Endothelial cell of umbilical vein (primary cell): ENCODE measurements around the gene SMIM14. TPM values are rescaled to one million over a fixed set of nuclear protein-coding genes. Genes with fewer than 3 reads are reported as not detected.
"Not testable (repeated sequence)": the region's sequence is repeated elsewhere in the genome, so short reads cannot be mapped to it uniquely, and the experiment has no call there.

ENCODE experiments used
- BruUV-seq: library from RNA; stranded (reverse); fragments of 400-500 nt; replicated peaks from 2 replicates; lab custom pipeline; 2021; lab: Mats Ljungman, UMichigan
- CTCF ChIA-PET: fragments of 300-600, 350-600 bp; sonication (Branson Sonifier 250); formaldehyde crosslinking; loops from one replicate; lab custom pipeline; 2021; ENCODE audit warnings: antibody characterized with exemption, inconsistent platforms; lab: Charles Lee
- POLR2A ChIA-PET: fragments of 300-600, 350-600 bp; sonication (Branson Sonifier 250); formaldehyde crosslinking; loops from one replicate; lab custom pipeline; 2021; ENCODE audit warnings: antibody characterized with exemption, inconsistent platforms; lab: Charles Lee
- DNase-seq: peaks from one replicate; pipeline ENCODE4 v3.0.0-alpha.2; 2011; ENCODE audit warnings: low read depth, low spot score
- FAIRE-seq: peaks from 2 replicates; lab custom pipeline; 2011; peaks lifted over from hg19 to GRCh38; lab: Jason Lieb, UNC
- H2AFZ ChIP-seq: 2 replicates; pipeline ENCODE4 v1.6.0; 2012; ENCODE audit warnings: low read depth, low read length, control low read depth, inconsistent platforms
- H3K27ac ChIP-seq: 2 replicates; pipeline ENCODE4 v1.5.1; 2011; ENCODE audit warnings: low read depth, mild to moderate bottlenecking, control low read depth, low read length, moderate library complexity; ENCODE audit not compliant: insufficient read depth
- H3K27me3 ChIP-seq, 2 experiments: 2 replicates each; pipeline versions ENCODE4 v1.6.0 to v1.6.1; 2011; ENCODE audit warnings: low read length in 2 of 2, mixed read lengths in 1 of 2; ENCODE audit not compliant: control insufficient read depth in 2 of 2, insufficient read depth in 2 of 2
- H3K36me3 ChIP-seq, 2 experiments: 2 replicates in 1 of 2; 3 replicates in 1 of 2; pipeline ENCODE4 v1.5.1; 2011; ENCODE audit warnings: low read length in 2 of 2, mild to moderate bottlenecking in 1 of 2, moderate library complexity in 1 of 2; ENCODE audit not compliant: control insufficient read depth in 2 of 2, insufficient read depth in 2 of 2; ENCODE audit errors: extremely low read depth in 1 of 2
- H3K4me1 ChIP-seq: 3 replicates; pipeline ENCODE4 v1.5.1; 2011; ENCODE audit warnings: mild to moderate bottlenecking, low read length; ENCODE audit not compliant: control insufficient read depth, insufficient read depth; ENCODE audit errors: extremely low read depth
- H3K4me2 ChIP-seq: 2 replicates; pipeline ENCODE4 v1.6.1; 2011; ENCODE audit warnings: low read length, control low read depth, mixed read lengths; ENCODE audit not compliant: insufficient read depth
- H3K4me3 ChIP-seq, 3 experiments: fragments of 200-600 bp in 1 of 3; sonication (generic), shearing (Covaris generic) in 1 of 3; replicated peaks in 1 of 3; 2 replicates each; pipeline ENCODE4 v1.5.1; 2011 to 2016; ENCODE audit warnings: control low read depth in 3 of 3, low read length in 3 of 3, mild to moderate bottlenecking in 2 of 3, inconsistent platforms in 1 of 3, low read depth in 1 of 3, moderate library complexity in 1 of 3; ENCODE audit not compliant: insufficient read depth in 1 of 3
- H3K79me2 ChIP-seq: 2 replicates; pipeline ENCODE4 v1.6.0; 2012; ENCODE audit warnings: low read length, inconsistent platforms; ENCODE audit not compliant: control insufficient read depth, insufficient read depth
- H3K9ac ChIP-seq: replicated peaks from 2 replicates; pipeline ENCODE3; 2011; ENCODE audit warnings: low read length, control low read depth; ENCODE audit not compliant: insufficient read depth; ENCODE audit errors: extremely low read depth
- H3K9me1 ChIP-seq: replicated peaks from 3 replicates; pipeline ENCODE4 v1.6.0; 2011; ENCODE audit warnings: mild to moderate bottlenecking, low read length; ENCODE audit not compliant: control insufficient read depth, insufficient read depth; ENCODE audit errors: extremely low read depth
- H3K9me3 ChIP-seq: replicated peaks from 2 replicates; pipeline ENCODE4 v1.5.1; 2012; ENCODE audit warnings: low read length, inconsistent platforms; ENCODE audit not compliant: control insufficient read depth, insufficient read depth
- H4K20me1 ChIP-seq: replicated peaks from 2 replicates; pipeline ENCODE3; 2011; ENCODE audit warnings: mild to moderate bottlenecking, low read length; ENCODE audit not compliant: control insufficient read depth, insufficient read depth; ENCODE audit errors: extremely low read depth
- GATA2 ChIP-seq: IDR thresholded peaks from 2 replicates; pipeline ENCODE4 v1.7.0; 2011; ENCODE audit warnings: low read depth, mild to moderate bottlenecking, moderate library complexity, mixed read lengths, low read length; ENCODE audit not compliant: insufficient read length, insufficient read depth
- JUN ChIP-seq: IDR thresholded peaks from 2 replicates; pipeline ENCODE4 v1.6.1; 2011; ENCODE audit warnings: borderline replicate concordance, low read depth; ENCODE audit not compliant: insufficient read length, insufficient read depth
- dilution Hi-C: fragments of 300-500 bp; cut with MboI; formaldehyde crosslinking; loops from one replicate; pipeline ENCODE4 v1.15.0; 2019; ENCODE audit warnings: low sequenced_read_pairs; ENCODE audit not compliant: extremely low pct_ligation_motif_present
- intact Hi-C: fragments of 100-400 bp; cut with micrococcal nuclease; formaldehyde crosslinking; loops from one replicate; pipeline ENCODE4 v1.10.0; 2022
- polyA plus RNA-seq, 4 experiments: library from polyadenylated mRNA; depleted of rRNA in 3 of 4; stranded (reverse) in 3 of 4; unstranded in 1 of 4; fragments of >200 nt; gene quantifications; 2 replicates each; pipeline versions ENCODE4 v1.2.1 to v1.2.3, GENCODE V29; 2011 to 2012; ENCODE audit warnings: missing spikeins in 1 of 4
- total RNA-seq: library from RNA; stranded (reverse); gene quantifications from 2 replicates; pipeline ENCODE4 v1.2.3, GENCODE V29; 2021

Gene SMIM14
- total and polyA plus RNA-seq, 2 donors (not counting 3 experiments of a cell fraction or from before 2014, with no cell fraction given), result 12.3 to 15.4 TPM

GRCh38 chr4:39514888-39515401, 123.7 kb downstream of the SMIM14 start:
- POLR2A ChIA-PET, result no interaction called here

DNA sequence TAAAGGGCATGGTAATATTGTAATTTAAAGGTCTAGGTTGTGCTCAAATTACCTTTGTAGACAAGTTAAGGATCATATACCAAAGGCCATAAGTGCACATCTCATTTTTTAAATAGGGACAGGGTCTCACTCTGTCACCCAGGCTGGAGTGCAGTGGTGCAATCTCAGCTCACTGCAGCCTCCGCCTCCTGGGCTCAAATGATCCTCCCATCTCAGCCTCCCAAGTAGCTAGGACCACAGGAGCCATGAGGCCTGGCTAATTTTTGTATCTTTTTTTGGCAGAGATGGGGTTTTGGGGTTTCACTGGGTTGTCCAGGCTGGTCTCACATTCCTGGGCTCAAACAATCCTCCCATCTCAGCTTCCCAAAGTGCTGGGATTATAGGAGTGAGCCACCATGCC, 124.4 kb downstream of the SMIM14 start:
- CTCF ChIA-PET, result interaction anchor here (1.3 to 1.8 kb wide), 2 partner anchors 45 to 144 kb away, joined by 3 to 5 read pairs; no protein-coding TSS in a partner anchor
- H3K27me3 ChIP-seq, FAIRE-seq, H3K79me2 ChIP-seq, H3K4me2 ChIP-seq, H3K27ac ChIP-seq, H3K9me1 ChIP-seq, H3K4me3 ChIP-seq, H4K20me1 ChIP-seq, BruUV-seq, H3K9ac ChIP-seq, H3K9me3 ChIP-seq, intact Hi-C loops, H3K4me1 ChIP-seq, dilution Hi-C loops, H2AFZ ChIP-seq, DNase-seq, POLR2A ChIA-PET: not testable (repeated sequence)
- H3K36me3 ChIP-seq, result peaks cover 6 to 12% of the 10 kb centered on the region in 2 experiments

More at GRCh38 chr4:39514888-39515401, 123.7 kb downstream of the SMIM14 start:
- CTCF ChIA-PET, result interaction anchor here (1.3 to 1.8 kb wide), 2 partner anchors 46 to 143 kb away, joined by 3 to 5 read pairs; no protein-coding TSS in a partner anchor
- Histone ChIP-seq H3K9me1 (no peaks in the 10 kb centered on the region), H3K4me1 (no peaks in the 10 kb centered on the region), H2AFZ (peak overlapping the region; percentile 48), H3K4me2 (no peak overlapping the region), H3K9ac (no peak overlapping the region), H3K4me3 (no peak overlapping the region), H4K20me1 (no peaks in the 10 kb centered on the region), H3K9me3 (no peaks in the 10 kb centered on the region), H3K27ac (peak overlapping the region; percentile 46), H3K79me2 (peaks cover 12% of the 10 kb centered on the region), H3K36me3 (peaks cover 5 to 7% of the 10 kb centered on the region in 2 experiments), H3K27me3 (no peaks in the 10 kb centered on the region)
- FAIRE-seq, result no peak
- no TSS peak for BruUV-seq
- DNase-seq, result no peak
- intact Hi-C loops (no loop called here), dilution Hi-C loops (no loop called here)
- no peak for TF ChIP-seq JUN
- no peak for TF ChIP-seq GATA2
